OCI-LY7 (cell line): ENCODE measurements around the gene ARFGAP1. TPM values are rescaled to one million over a fixed set of nuclear protein-coding genes. Genes with fewer than 3 reads are reported as not detected.
A peak's percentile ranks its signal among the peaks of the same experiment; 100 is the strongest.

Experiments
- BruUV-seq: library from RNA; stranded (reverse); fragments of 400-500 nt; replicated peaks from 2 replicates; lab custom pipeline; 2021; lab: Mats Ljungman, UMichigan
- CTCF ChIA-PET: fragments of 300-600 bp; sonication (Branson Sonifier 250); formaldehyde crosslinking; loops from one replicate; lab custom pipeline; 2022; ENCODE audit warnings: antibody characterized with exemption; ENCODE audit not compliant: unreplicated experiment; lab: Charles Lee
- POLR2A ChIA-PET: fragments of 300-600 bp; sonication (Branson Sonifier 250); formaldehyde crosslinking; loops from one replicate; lab custom pipeline; 2022; ENCODE audit warnings: antibody characterized with exemption; lab: Charles Lee
- DNase-seq: peaks from one replicate; pipeline ENCODE4 v3.0.0-alpha.2; 2015; ENCODE audit warnings: low spot score
- H2AFZ ChIP-seq: fragments of 200-600 bp; sonication (generic), shearing (Covaris generic); 2 replicates; pipeline ENCODE4 v1.6.1; 2014; ENCODE audit warnings: mild to moderate bottlenecking, antibody characterized with exemption, low read length, moderate library complexity
- H3K27ac ChIP-seq: fragments of 200-600 bp; sonication (generic); 2 replicates; pipeline ENCODE4 v1.5.1; 2014; ENCODE audit warnings: mixed run types, low read depth, mild to moderate bottlenecking, moderate library complexity, low read length, inconsistent platforms; ENCODE audit not compliant: poor library complexity, severe bottlenecking
- H3K36me3 ChIP-seq: fragments of 200-600 bp; sonication (generic); 2 replicates; pipeline ENCODE4 v1.6.1; 2014; ENCODE audit warnings: mild to moderate bottlenecking, antibody characterized with exemption, low read length, moderate library complexity, mixed read lengths; ENCODE audit not compliant: insufficient read depth
- H3K4me1 ChIP-seq: fragments of 200-600 bp; sonication (generic); 2 replicates; pipeline ENCODE4 v1.5.1; 2014; ENCODE audit warnings: mild to moderate bottlenecking, low read length; ENCODE audit not compliant: insufficient read depth, poor library complexity, severe bottlenecking
- H3K4me2 ChIP-seq: fragments of 200-600 bp; sonication (generic); 2 replicates; pipeline ENCODE4 v1.6.1; 2014; ENCODE audit warnings: mild to moderate bottlenecking, low read length
- H3K4me3 ChIP-seq: fragments of 200-600 bp; sonication (generic); 2 replicates; pipeline ENCODE4 v1.5.1; 2014; ENCODE audit warnings: mild to moderate bottlenecking, low read depth, low read length; ENCODE audit not compliant: poor library complexity, severe bottlenecking
- H3K79me2 ChIP-seq: fragments of 200-600 bp; sonication (generic); 2 replicates; pipeline ENCODE4 v1.6.1; 2016; ENCODE audit warnings: low read depth, mild to moderate bottlenecking, low read length, moderate library complexity, mixed read lengths; ENCODE audit not compliant: insufficient read depth
- H3K9me2 ChIP-seq: fragments of 200-600 bp; sonication (generic); 2 replicates; pipeline ENCODE4 v1.6.1; 2016; ENCODE audit warnings: mild to moderate bottlenecking, low read length, mixed read lengths; ENCODE audit not compliant: insufficient read depth
- H3K9me3 ChIP-seq: fragments of 200-600 bp; sonication (generic); 2 replicates; pipeline ENCODE4 v1.6.1; 2014; ENCODE audit warnings: mild to moderate bottlenecking, mixed run types, low read length, mixed read lengths
- H4K20me1 ChIP-seq: fragments of 200-600 bp; sonication (generic); 2 replicates; pipeline ENCODE4 v1.6.1; 2014; ENCODE audit warnings: mild to moderate bottlenecking, antibody characterized with exemption, low read length, moderate library complexity, mixed read lengths; ENCODE audit not compliant: insufficient read depth
- CTCF ChIP-seq: fragments of 200-600 bp; sonication (generic); conservative IDR thresholded peaks from 2 replicates; pipeline ENCODE4 v1.5.1; 2014; ENCODE audit warnings: mild to moderate bottlenecking, antibody characterized with exemption, low read length, moderate library complexity, mixed read lengths
- EZH2phosphoT487 ChIP-seq: fragments of 200-600 bp; sonication (generic); IDR thresholded peaks from 2 replicates; pipeline ENCODE4 v1.6.1; 2018; ENCODE audit warnings: low read depth, borderline replicate concordance, mild to moderate bottlenecking, mixed run types, antibody characterized with exemption, low read length, moderate library complexity, mixed read lengths
- intact Hi-C: fragments of 100-400 bp; cut with micrococcal nuclease; formaldehyde crosslinking; loops from one replicate; pipeline ENCODE4 v1.10.0; 2022; ENCODE audit not compliant: unreplicated experiment
- total RNA-seq, 2 experiments: library from RNA; depleted of rRNA in 1 of 2; stranded (reverse); fragments of >200 nt in 1 of 2; shearing (Covaris generic) in 1 of 2; gene quantifications; 2 replicates each; pipeline ENCODE4 v1.2.3, GENCODE V29; 2014 to 2022

ARFGAP1 gene
- total RNA-seq, 2 experiments from 2014 or later = 57.9 to 105 TPM

GRCh38 chr20:63280371-63280770 lies 7.8 kb downstream of the ARFGAP1 start:
- peaks cover 53% of the 10 kb centered on the region; the same call in 1 of the 2 replicates for H3K36me3 ChIP-seq
- no peak overlapping the region for H2AFZ ChIP-seq
- H4K20me1 ChIP-seq = no peaks in the 10 kb centered on the region
- H3K79me2 ChIP-seq = no peaks in the 10 kb centered on the region
- TF ChIP-seq CTCF (no peak), EZH2phosphoT487 (no peak)
- CTCF ChIA-PET = no interaction called here
- no peak for DNase-seq
- H3K4me2 ChIP-seq = no peak overlapping the region
- POLR2A ChIA-PET = no interaction called here
- H3K9me3 ChIP-seq = no peaks in the 10 kb centered on the region
- H3K4me1 ChIP-seq = no peaks in the 10 kb centered on the region
- intact Hi-C loops = no loop called here
- no peaks in the 10 kb centered on the region for H3K9me2 ChIP-seq
- BruUV-seq = no TSS peak
- no peak overlapping the region for H3K27ac ChIP-seq
- H3K4me3 ChIP-seq = no peak overlapping the region

- no peak for TF ChIP-seq EZH2phosphoT487
- peak; percentile 66 for TF ChIP-seq CTCF
- POLR2A ChIA-PET = no interaction called here
- Histone ChIP-seq H3K36me3 (peaks cover 50% of the 10 kb centered on the region; the same call in 1 of the 2 replicates), H3K9me2 (no peaks in the 10 kb centered on the region), H4K20me1 (no peaks in the 10 kb centered on the region), H2AFZ (no peak overlapping the region), H3K27ac (no peak overlapping the region), H3K9me3 (no peaks in the 10 kb centered on the region), H3K4me2 (no peak overlapping the region), H3K4me1 (no peaks in the 10 kb centered on the region), H3K4me3 (no peak overlapping the region), H3K79me2 (no peaks in the 10 kb centered on the region)
- no TSS peak for BruUV-seq
- CTCF ChIA-PET = no interaction called here
- intact Hi-C loops = no loop called here
- DNase-seq = no peak
These were observed 8.4 kb downstream of the ARFGAP1 start for GRCh38 chr20:63280929-63281545.
